Fibroblast of lung (primary cell): ENCODE measurements around the gene CADPS.

ENCODE experiments used
- CTCF ChIP-seq, 2 donors: IDR thresholded peaks in 1 of 2; conservative IDR thresholded peaks in 1 of 2; 1 replicate in 1 of 2; 2 replicates in 1 of 2; pipeline ENCODE4 v1.5.1; 2011 to 2012; ENCODE audit warnings: low read length in 2 of 2, control low read depth in 1 of 2, inconsistent platforms in 1 of 2, low read depth in 1 of 2, mild to moderate bottlenecking in 1 of 2
- EZH2 ChIP-seq: IDR thresholded peaks from 2 replicates; pipeline ENCODE4 v1.5.1; 2012; ENCODE audit warnings: low read length, control low read depth, mild to moderate bottlenecking; ENCODE audit errors: missing control alignments

DNA sequence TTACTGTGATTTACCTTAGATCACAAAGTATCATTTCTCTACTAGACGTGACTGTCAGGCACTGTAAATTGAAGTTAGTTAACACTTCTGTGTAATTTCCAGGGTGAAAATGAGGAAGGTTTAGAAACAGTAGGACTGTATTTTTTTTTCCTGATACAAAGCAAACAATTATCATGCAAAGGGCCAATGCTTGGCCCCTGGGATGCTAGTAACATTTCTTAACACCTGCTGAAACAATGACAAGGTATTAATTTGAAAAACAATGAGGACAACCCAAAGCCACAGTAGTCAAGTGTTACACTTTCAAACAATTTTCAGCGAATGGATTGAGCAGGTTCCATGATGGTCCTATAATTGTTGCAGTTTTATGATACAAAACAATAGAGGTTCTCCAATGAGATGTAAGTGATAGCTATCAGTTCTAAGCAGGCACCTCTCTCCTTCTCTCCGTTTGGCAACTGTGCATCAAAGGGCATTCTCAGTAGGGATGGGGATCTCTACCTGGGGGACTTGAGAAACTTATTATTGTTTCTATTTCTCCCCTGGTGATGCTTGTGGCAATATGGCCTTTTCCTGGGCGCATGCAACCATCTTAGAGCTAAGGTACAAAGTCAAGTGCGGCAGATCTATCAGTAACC, 435.9 kb downstream of the CADPS start:
- TF ChIP-seq CTCF (conservative IDR thresholded peaks at IDR 0.05 in 1 of 2, IDR thresholded peaks at IDR 0.05 in 1 of 2; ENCODE audit: low read depth in 1 of 2, low read length in 2 of 2), result no peak
- no peak for TF ChIP-seq EZH2
